Thoracic aorta (tissue), 2 donors: Measurements from ENCODE around the gene EPOP. TPM values are rescaled to one million over a fixed set of nuclear protein-coding genes. Genes with fewer than 3 reads are reported as not detected.

Experiments used
- total RNA-seq, 2 donors: library from RNA; depleted of rRNA; stranded (reverse); fragments of >200 nt; gene quantifications; one replicate each; pipeline versions ENCODE4 v1.1.0 to v1.2.3, GENCODE V29; 2016

Gene EPOP
- total RNA-seq, 2 donors from 2014 or later, result 0.54 to 3.3 TPM

Other genes with a start within 250 kb of the EPOP start
- 10 to 100 TPM; 87.1 to 89.2 TPM for gene ARHGAP23, start 246.5 kb downstream of the EPOP start, total RNA-seq
- gene SRCIN1, start 69.0 kb downstream of the EPOP start, total RNA-seq, result not detected
- 100 to 1,000 TPM; 113 to 201 TPM for gene MLLT6, start 30.3 kb upstream of the EPOP start, total RNA-seq
- 1 to 10 TPM; 9.3 to 9.6 TPM for gene CISD3, start 55.4 kb upstream of the EPOP start, total RNA-seq
- 10 to 100 TPM; 14.1 to 28.4 TPM for gene PCGF2, start 73.4 kb upstream of the EPOP start, total RNA-seq
- 100 to 1,000 TPM; 108 to 124 TPM for gene PSMB3, start 77.8 kb upstream of the EPOP start, total RNA-seq
- 10 to 100 TPM; 56.9 to 82.0 TPM for gene PIP4K2B, start 124.6 kb upstream of the EPOP start, total RNA-seq
- gene CWC25, start 150.4 kb upstream of the EPOP start, total RNA-seq, result 10 to 100 TPM; 28.0 to 29.1 TPM
- 100 to 1,000 TPM; 870 to 981 TPM for gene RPL23, start 178.8 kb upstream of the EPOP start, total RNA-seq
- 100 to 1,000 TPM in 1 of 2 donors, 10 to 100 TPM in 1; 87.2 to 219 TPM for gene LASP1, start 195.1 kb upstream of the EPOP start, total RNA-seq